Activated T-cell treated with anti-CD3 and anti-CD28 coated beads, Interleukin-2, amount 50 U/mL, for 4 hours (primary cell): Measurements from ENCODE around the gene KLF7. TPM values are rescaled to one million over a fixed set of nuclear protein-coding genes. Genes with fewer than 3 reads are reported as not detected.

Experiments
- ATAC-seq, 2 donors: fragments of 200-7000 bp; cut with Tn5 transposase; one replicate each; pipeline ENCODE4 v1.10.0; 2021
- DNase-seq: peaks from one replicate; pipeline ENCODE4 v3.0.0-alpha.2; 2020
- H3K27me3 Mint-ChIP-seq: one replicate; pipeline ENCODE4 v1.8.0; 2021; ENCODE audit warnings: low read depth, mixed read lengths
- H3K36me3 Mint-ChIP-seq: one replicate; pipeline ENCODE4 v1.8.0; 2022; ENCODE audit warnings: mixed read lengths; ENCODE audit not compliant: insufficient read depth
- H3K4me1 Mint-ChIP-seq: one replicate; pipeline ENCODE4 v1.8.0; 2021; ENCODE audit warnings: low read depth, mixed read lengths
- H3K4me3 Mint-ChIP-seq: one replicate; pipeline ENCODE4 v1.8.0; 2021; ENCODE audit warnings: mild to moderate bottlenecking, moderate library complexity, mixed read lengths
- H3K9me3 Mint-ChIP-seq: one replicate; pipeline ENCODE4 v1.8.0; 2021; ENCODE audit warnings: mixed read lengths
- total RNA-seq, 3 donors: library from RNA; stranded (reverse); gene quantifications; one replicate each; pipeline ENCODE4 v1.2.1, GENCODE V29; 2021

KLF7 gene
- total RNA-seq, 3 donors from 2014 or later = 5.9 to 14.3 (median 13.4) TPM

DNA sequence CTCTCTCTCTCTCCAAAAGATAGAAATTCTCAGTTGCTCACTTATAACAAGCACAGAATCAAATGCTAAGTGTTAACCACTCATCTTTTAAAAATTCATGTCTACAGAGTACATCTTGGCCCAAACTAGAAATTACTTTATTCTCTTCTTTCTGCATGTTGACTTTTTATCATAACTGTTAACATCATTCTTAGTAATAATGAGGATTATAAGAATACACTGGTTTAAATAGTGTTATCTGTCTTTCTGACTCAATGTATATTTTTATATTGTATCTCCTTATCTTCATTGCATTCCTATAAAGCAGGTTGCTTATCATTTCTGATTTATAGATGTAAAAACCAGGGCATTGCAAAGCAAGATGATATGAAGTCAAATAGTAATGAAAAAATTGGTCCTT lies 17.8 kb upstream of the KLF7 start:
- ATAC-seq (no peak), DNase-seq (no peak)
- H3K9me3 Mint-ChIP-seq = peaks cover 5% of the 10 kb centered on the region
- no peak overlapping the region for H3K4me3 Mint-ChIP-seq
- H3K4me1 Mint-ChIP-seq = no peaks in the 10 kb centered on the region
- H3K36me3 Mint-ChIP-seq = no peaks in the 10 kb centered on the region
- H3K27me3 Mint-ChIP-seq = peaks cover 2% of the 10 kb centered on the region

DNA sequence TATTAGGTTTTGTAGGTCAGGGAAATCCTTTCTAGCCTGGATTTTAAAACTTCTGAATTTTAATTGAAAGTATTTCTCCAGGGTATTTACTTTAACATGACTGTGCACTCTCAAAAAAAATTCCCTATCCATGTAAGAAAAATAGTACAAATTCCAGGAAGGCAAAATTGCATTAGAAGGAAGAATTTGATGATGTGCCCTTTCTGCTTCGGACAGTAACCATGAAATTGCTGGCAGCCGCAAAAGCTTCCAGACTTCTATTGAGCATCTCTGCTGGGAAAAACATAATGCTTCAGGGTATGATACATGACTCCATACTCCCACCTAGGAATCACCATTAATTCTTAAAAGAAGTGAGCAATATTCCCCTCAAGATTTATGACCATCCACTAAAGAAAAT lies 17.2 kb upstream of the KLF7 start:
- H3K4me1 Mint-ChIP-seq = no peaks in the 10 kb centered on the region
- no peak overlapping the region for H3K4me3 Mint-ChIP-seq
- ATAC-seq = no peak
- peaks cover 2% of the 10 kb centered on the region for H3K27me3 Mint-ChIP-seq
- no peak for DNase-seq
- H3K9me3 Mint-ChIP-seq = peaks cover 5% of the 10 kb centered on the region
- H3K36me3 Mint-ChIP-seq = no peaks in the 10 kb centered on the region

DNA sequence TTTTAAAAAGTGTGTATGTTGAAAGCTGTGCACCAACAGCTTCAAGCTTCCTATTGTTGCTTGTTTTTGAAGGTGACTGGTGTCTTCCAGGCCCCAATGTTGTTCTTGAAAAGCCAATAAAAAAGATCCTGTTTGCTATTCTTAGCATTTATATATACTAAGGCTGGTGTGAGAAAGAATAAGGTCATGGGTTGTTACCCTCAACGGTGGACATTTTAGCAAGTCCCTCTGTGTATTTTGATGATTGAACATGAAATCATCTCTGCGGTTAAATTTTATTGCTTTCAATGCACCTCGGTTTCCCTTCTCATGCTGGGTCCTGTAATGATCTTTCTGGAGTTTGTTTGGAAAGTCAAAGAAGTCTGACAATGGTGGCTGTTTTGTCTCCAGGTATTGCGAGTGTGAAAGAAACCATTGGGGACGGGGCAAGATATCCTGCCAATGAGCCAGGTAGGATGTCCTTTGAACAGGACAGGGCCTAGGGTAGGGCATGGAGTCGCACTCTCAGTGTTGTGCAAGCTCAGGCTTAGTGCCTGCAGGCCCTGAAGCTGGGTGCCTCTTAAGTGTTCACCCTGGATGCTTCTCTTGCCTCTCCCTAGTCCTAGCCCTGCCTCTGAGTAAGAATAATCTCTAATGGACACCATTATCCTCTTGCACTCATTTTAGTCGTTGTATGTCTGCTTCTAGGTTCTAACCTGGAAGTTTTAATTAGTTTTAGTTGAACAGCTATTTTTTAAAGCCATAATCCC lies 16.0 kb upstream of the KLF7 start:
- Mint-ChIP-seq H3K9me3 (peaks cover under 1% of the 10 kb centered on the region), H3K27me3 (no peaks in the 10 kb centered on the region), H3K4me1 (no peaks in the 10 kb centered on the region), H3K36me3 (no peaks in the 10 kb centered on the region), H3K4me3 (no peak overlapping the region)
- no peak for DNase-seq
- no peak for ATAC-seq

DNA sequence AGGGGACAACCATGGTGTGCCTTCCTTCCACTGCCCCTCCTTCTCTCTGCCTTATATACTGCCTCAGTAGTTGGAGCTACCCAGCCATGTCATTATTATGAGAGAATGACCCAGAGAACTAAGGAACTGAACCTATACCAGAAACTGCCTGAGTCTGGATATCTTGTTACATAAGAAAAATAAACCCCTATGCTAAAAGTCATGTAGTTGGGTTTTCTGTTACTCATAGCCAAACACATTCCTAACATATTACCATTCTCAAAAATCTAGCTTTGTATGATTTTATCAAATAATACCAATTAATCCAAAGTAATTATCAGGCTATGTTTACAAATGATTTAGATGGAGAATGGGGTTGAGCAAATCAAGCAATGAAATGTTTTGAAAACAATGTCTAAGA lies 15.0 kb upstream of the KLF7 start:
- H3K27me3 Mint-ChIP-seq = no peaks in the 10 kb centered on the region
- ATAC-seq (no peak), DNase-seq (no peak)
- no peaks in the 10 kb centered on the region for H3K36me3 Mint-ChIP-seq
- peaks cover 2% of the 10 kb centered on the region for H3K4me1 Mint-ChIP-seq
- H3K9me3 Mint-ChIP-seq = no peaks in the 10 kb centered on the region
- no peak overlapping the region for H3K4me3 Mint-ChIP-seq

DNA sequence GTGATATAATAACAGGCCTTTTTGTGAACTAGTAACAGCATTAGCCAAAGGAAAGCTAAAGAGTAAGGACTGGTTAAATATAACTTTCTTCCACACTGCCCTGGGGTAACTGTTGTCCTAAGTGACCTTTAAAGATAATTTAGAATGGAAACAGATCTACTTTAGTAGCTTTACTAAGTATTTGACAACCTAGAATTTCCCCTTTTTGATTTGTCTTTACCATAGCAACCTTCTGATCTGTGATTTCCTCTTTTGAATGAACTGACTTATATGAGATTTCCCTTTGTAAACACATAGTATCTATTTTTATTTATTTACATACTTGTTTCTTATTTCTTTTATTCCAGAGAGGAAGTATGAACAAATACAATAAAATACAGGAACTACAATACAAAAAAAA lies 10.5 kb upstream of the KLF7 start:
- no peaks in the 10 kb centered on the region for H3K36me3 Mint-ChIP-seq
- H3K4me3 Mint-ChIP-seq = no peak overlapping the region
- DNase-seq (no peak), ATAC-seq (no peak)
- no peaks in the 10 kb centered on the region for H3K9me3 Mint-ChIP-seq
- H3K4me1 Mint-ChIP-seq = peaks cover 4% of the 10 kb centered on the region
- no peaks in the 10 kb centered on the region for H3K27me3 Mint-ChIP-seq

DNA sequence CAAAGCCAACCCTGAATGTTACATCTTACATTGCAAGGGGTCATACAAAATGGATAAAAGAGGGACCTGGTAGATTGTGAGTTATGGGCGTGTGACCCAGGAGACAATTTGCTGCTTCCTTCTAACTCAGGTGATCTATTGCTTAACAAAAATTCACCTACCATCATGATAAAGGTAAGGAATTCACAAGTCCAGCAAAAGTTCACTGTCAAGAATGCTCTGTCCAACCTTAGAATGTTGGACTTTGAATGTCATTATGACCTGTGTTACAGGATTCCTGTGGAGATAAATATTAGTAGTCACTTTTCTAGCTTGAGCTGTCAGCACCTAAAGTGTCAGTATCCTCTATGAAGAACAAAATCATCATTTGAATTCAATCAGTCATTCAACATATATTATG lies 7.9 kb upstream of the KLF7 start:
- no peak for DNase-seq
- Mint-ChIP-seq H3K4me1 (peaks cover 4% of the 10 kb centered on the region), H3K4me3 (no peak overlapping the region), H3K27me3 (no peaks in the 10 kb centered on the region), H3K36me3 (no peaks in the 10 kb centered on the region), H3K9me3 (peaks cover 3% of the 10 kb centered on the region)
- no peak for ATAC-seq

DNA sequence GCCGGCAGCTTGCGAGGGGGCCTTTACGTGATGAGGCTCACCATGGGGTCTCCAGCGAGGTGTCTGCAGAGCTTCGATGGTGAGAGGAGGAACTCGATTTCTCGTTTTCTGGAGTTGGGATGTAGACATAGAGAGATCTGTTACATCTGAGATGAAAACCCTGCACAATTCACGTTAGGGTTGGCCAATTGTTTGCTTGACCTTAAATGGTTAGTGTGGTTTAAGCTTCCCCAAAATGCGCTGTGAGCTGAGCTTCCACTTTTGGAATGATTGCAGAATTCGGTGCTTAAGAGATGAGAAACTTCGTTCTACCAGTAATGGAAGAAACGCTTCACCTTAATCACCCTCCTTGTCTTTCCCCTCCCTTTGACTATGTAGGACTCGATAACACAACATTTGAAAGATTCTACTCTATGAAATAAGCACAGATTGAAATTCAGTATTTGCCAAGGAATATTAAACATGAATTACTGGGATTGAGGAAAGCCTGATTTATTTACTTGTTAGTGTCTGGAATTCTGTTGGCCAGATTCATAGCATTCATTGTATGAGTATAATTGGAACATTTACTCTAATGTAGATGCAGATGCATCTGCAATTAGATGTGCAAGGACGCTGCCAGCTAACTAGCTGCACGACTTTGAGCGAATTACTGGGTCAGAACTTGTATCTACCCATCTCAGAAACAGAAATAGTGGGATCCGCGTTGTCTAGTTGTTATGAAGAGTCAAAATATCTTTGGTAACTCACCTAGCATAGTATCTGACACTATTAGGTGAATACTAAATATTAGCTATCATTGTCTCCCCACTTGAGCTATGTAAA lies 1.6 kb upstream of the KLF7 start:
- H3K4me3 Mint-ChIP-seq = peak overlapping the region; percentile 93
- DNase-seq = no peak
- peaks cover 3% of the 10 kb centered on the region for H3K9me3 Mint-ChIP-seq
- ATAC-seq = peak in 1 of 2 donors; percentile 0
- no peaks in the 10 kb centered on the region for H3K36me3 Mint-ChIP-seq
- H3K27me3 Mint-ChIP-seq = peaks cover 9% of the 10 kb centered on the region
- peaks cover 40% of the 10 kb centered on the region for H3K4me1 Mint-ChIP-seq

DNA sequence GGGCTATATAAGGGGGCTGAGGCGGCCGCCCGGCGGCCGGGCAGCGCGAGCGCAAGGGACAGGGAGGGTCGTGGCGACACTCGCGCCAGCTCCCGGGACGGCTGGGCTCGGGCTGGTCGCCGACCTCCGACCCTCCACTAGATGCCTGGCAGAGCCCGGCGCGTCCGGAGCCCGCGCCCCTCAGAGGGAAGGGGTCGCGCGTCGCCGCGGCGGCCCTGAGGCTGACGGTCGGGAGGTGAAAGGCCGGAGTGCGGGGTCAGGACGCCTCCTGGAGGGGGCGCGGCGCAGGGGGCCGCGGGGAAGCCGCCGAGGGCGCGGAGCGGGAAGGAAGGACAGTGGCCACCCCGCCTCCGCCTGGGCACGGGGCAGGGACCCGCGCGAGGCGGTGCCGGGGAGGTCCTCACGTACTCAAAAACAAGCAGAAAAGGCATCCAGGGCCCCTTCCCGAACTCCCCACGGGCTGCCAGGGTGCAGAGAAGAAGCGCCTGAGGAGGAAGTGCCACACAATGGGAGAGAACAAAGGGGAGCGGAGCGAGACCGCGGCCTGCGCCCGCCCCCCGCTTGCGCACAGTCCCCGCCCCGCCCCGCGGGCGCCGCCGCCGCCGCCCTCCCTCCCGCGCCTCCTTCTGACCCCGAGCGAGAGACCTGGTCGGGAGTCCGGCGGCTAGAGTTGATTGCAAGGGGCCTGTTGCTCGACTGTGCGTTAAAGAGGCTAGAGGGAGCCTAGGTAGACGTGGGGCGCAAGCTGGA lies 776 bp upstream of the KLF7 start:
- Mint-ChIP-seq H3K9me3 (peaks cover 3% of the 10 kb centered on the region), H3K27me3 (peaks cover 9% of the 10 kb centered on the region), H3K36me3 (no peaks in the 10 kb centered on the region), H3K4me1 (peaks cover 47% of the 10 kb centered on the region), H3K4me3 (peak overlapping the region; percentile 93)
- ATAC-seq (peak; percentile 60 to 64), DNase-seq (peak; percentile 53)

DNA sequence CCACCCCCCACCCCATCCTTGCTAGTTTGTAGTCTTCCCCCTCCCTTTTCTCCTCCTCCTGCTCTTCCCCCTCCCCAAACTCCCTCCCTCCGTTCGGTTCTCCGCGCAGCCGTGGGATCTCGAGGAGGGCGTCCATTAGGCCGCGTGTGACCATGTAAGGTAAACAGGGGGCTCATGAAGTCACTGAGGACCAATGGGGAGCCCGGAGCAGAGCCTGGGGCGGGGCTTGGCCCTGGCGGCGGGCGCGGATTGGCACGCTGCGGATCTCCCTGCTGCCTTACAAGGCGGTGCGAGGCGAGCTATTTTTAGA lies 246 bp upstream of the KLF7 start:
- peak overlapping the region; percentile 93 for H3K4me3 Mint-ChIP-seq
- DNase-seq = peak; percentile 93
- ATAC-seq = peak; percentile 90 to 91
- peaks cover 52% of the 10 kb centered on the region for H3K4me1 Mint-ChIP-seq
- no peaks in the 10 kb centered on the region for H3K36me3 Mint-ChIP-seq
- H3K27me3 Mint-ChIP-seq = peaks cover 9% of the 10 kb centered on the region
- H3K9me3 Mint-ChIP-seq = peaks cover 3% of the 10 kb centered on the region

DNA sequence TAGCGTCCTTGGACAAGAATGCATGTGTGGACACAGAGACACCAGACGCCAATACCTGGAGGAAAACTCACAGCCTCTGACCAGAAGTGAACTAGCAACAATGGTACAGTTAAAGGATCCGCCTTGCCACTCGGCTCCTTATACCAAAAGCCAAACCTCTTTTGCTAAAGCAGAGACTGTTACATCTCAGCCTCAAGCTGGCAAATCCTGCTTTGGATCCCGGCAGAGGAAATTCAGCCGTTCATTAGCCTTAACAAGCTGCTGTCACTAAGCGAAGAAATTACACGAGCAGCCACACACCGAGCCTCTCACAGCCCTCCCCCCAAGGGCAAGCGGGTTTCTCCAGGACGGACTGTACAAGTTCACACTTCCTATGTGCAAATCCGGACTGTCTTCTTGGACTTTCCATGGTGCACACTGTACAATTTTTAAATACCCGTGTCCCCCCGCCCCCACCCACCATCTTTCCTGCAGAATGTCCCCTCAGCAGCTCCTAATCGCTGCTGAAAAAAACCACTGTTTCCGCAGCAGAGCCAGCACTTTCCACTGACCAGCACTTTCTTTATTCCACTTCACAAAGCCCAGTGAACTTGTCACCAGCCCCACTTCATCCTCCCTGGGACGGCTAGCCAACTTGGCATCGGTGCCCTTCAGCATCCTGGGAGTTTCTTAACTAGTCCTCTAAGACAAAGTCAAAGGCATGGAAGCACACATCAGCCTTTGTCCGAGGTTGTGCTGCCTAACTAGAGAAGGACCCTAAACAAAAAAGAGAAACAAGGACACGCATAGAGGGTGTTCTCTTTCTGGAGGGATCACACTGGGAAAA lies 1.5 kb downstream of the KLF7 start:
- Mint-ChIP-seq H3K36me3 (no peaks in the 10 kb centered on the region), H3K4me1 (peaks cover 61% of the 10 kb centered on the region)

DNA sequence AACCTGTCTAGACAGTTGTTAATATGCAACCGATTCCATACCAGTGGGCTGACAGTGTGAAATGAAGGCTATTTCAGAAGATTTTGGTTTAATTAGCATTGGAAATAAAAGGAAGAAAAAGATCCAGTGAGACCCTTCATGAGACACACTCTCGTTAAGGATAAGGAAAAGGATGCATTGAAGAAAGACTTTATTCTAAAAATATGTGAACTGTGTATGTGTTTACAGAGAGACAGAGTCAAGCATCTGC lies 2.1 kb downstream of the KLF7 start:
- no peaks in the 10 kb centered on the region for H3K9me3 Mint-ChIP-seq
- DNase-seq (no peak), ATAC-seq (no peak)
- H3K4me3 Mint-ChIP-seq = peak overlapping the region; percentile 93
- peaks cover 9% of the 10 kb centered on the region for H3K27me3 Mint-ChIP-seq
- H3K36me3 Mint-ChIP-seq = no peaks in the 10 kb centered on the region
- peaks cover 61% of the 10 kb centered on the region for H3K4me1 Mint-ChIP-seq

More for the DNA sequence above, 1.5 kb downstream of the KLF7 start:
- Mint-ChIP-seq H3K9me3 (no peaks in the 10 kb centered on the region), H3K27me3 (peaks cover 9% of the 10 kb centered on the region), H3K4me3 (peak overlapping the region; percentile 93)
- ATAC-seq (no peak), DNase-seq (no peak)

DNA sequence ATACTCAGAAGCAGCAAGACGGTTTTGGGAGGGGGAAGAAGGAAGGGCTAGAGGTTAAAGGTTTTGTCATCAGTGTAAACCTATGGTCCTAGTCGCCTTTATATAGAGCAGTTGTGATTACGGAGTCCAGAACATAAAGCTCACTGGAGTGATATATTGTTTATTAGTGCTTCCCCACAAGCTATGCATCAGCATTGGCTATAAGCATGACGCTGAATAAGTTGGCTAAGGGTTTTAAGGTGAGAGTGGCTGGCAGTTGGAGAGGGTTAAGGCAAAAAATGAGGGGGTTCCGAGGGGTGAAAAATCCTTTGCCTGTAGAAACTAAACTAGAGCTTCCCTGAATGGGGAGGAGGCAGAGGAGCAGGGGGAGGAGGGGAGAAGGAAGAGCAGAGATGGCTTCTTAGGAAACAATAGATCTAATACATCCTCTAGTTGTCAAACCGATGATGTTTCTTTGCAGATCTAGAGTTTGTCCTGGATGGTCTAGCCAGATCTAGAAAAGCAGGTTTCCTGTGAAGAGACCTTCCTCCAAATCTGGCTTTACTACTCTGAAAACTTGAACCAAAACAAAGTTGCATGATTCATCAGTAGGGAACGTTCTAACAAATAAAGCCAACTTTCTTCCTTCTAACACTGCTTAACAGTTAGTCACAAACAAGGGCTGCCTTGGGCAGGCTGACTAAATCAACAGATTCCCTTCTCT lies 2.5 kb downstream of the KLF7 start:
- peaks cover 64% of the 10 kb centered on the region for H3K4me1 Mint-ChIP-seq
- no peaks in the 10 kb centered on the region for H3K36me3 Mint-ChIP-seq
- DNase-seq (peak; percentile 27), ATAC-seq (peak; percentile 23 to 35)
- H3K27me3 Mint-ChIP-seq = peaks cover 9% of the 10 kb centered on the region
- H3K9me3 Mint-ChIP-seq = no peaks in the 10 kb centered on the region
- H3K4me3 Mint-ChIP-seq = peak overlapping the region; percentile 93

DNA sequence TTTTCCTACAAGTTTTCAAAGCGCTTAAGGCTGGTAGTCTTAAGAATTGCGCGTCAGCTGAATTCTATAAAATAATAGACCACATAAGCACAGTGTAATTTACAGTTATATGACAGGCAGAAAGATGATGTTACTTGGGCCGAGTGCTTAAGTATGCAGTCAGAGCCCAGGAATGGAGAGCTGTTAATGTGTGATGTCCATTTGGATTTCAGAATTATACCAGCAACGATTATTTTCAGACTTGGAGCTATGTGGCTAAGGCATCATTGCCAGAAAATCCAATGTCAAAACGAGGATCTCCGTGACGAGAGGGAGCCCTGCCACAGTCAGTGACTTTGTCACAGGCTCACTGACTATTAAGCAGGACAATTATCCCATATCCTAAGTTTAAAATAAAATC lies 3.4 kb downstream of the KLF7 start:
- Mint-ChIP-seq H3K27me3 (peaks cover 8% of the 10 kb centered on the region), H3K4me3 (peak overlapping the region; percentile 93), H3K4me1 (peaks cover 64% of the 10 kb centered on the region), H3K9me3 (no peaks in the 10 kb centered on the region), H3K36me3 (peaks cover 5% of the 10 kb centered on the region)
- ATAC-seq (no peak), DNase-seq (no peak)
